ENCODE measurements around the gene FCER2. TPM values are rescaled to one million over a fixed set of nuclear protein-coding genes. Genes with fewer than 3 reads are reported as not detected.

FCER2 gene
- total RNA-seq, 1 experiment from 2014 or later: 0.48 TPM

GRCh38 chr19:7679771-7680605 is 21.9 kb downstream of the FCER2 start (continued):
- no peak for TF ChIP-seq ZNF512 (CRISPR knock-in tag; IDR thresholded peaks at IDR 0.05; ENCODE audit: borderline replicate concordance)
- TF ChIP-seq ATF3 (CRISPR knock-in tag; conservative IDR thresholded peaks at IDR 0.05): no peak
- TF ChIP-seq SOX15 (CRISPR knock-in tag; IDR thresholded peaks at IDR 0.05): no peak

GRCh38 chr19:7678971-7679751 is 22.8 kb downstream of the FCER2 start:
- CTCF ChIA-PET: interaction anchor here (1.7 kb wide), 1 partner anchor 120 kb away, joined by 10 read pairs; no protein-coding TSS in a partner anchor
- Mint-ChIP-seq H3K4me3 (no peak overlapping the region), H3K4me1 (peaks cover 9% of the 10 kb centered on the region), H3K27me3 (ENCODE audit: low read depth) (peaks cover 43% of the 10 kb centered on the region), H3K36me3 (peaks cover 11% of the 10 kb centered on the region), H3K27ac (no peak overlapping the region), H3K9me3 (peaks cover under 1% of the 10 kb centered on the region)
- POLR2A ChIA-PET: no interaction called here
- DNase-seq (ENCODE audit: low spot score): no peak
- ATAC-seq: no peak
- TF ChIP-seq ZNF232 (CRISPR knock-in tag; IDR thresholded peaks at IDR 0.05): no peak
- TF ChIP-seq ERG (CRISPR knock-in tag; IDR thresholded peaks at IDR 0.05): no peak
- TF ChIP-seq ZNF512 (CRISPR knock-in tag; IDR thresholded peaks at IDR 0.05; ENCODE audit: borderline replicate concordance): no peak
- TF ChIP-seq ZBTB43 (CRISPR knock-in tag; IDR thresholded peaks at IDR 0.05): no peak
- no peak for TF ChIP-seq ZMAT4 (CRISPR knock-in tag; IDR thresholded peaks at IDR 0.05)
- TF ChIP-seq ZNF425 (CRISPR knock-in tag; conservative IDR thresholded peaks at IDR 0.05): no peak
- TF ChIP-seq SMAD4 (CRISPR knock-in tag; IDR thresholded peaks at IDR 0.05): 0 out of 2 replicates have a peak, but pooled peaks have one; percentile 28
- TF ChIP-seq USF1 (CRISPR knock-in tag; IDR thresholded peaks at IDR 0.05): peak; percentile 42; the same call in 1 of the 2 replicates
- TF ChIP-seq IRF2 (CRISPR knock-in tag; IDR thresholded peaks at IDR 0.05; ENCODE audit: borderline replicate concordance, low read depth): no peak
- TF ChIP-seq MYBL2 (CRISPR knock-in tag; IDR thresholded peaks at IDR 0.05): no peak
- TF ChIP-seq ESRRA (CRISPR knock-in tag; IDR thresholded peaks at IDR 0.05; ENCODE audit: borderline replicate concordance): no peak

Data from WTC11 (cell line).